GM19372 (cell line): ENCODE measurements around the gene RGS7.
"Not testable (repeated sequence)": the region's sequence is repeated elsewhere in the genome, so short reads cannot be mapped to it uniquely, and the experiment has no call there.

ENCODE experiments used
- ATAC-seq: cut with Tn5 transposase; IDR thresholded peaks from one replicate; pipeline ENCODE4 v1.9.1; 2021; ENCODE audit warnings: mild to moderate bottlenecking, low read depth, moderate library complexity; ENCODE audit not compliant: unreplicated experiment

The RGS7 gene

GRCh38 chr1:240763095-240763494 is 593.9 kb downstream of the RGS7 start:
- ATAC-seq = not testable (repeated sequence)

GRCh38 chr1:240762471-240762987 is 594.5 kb downstream of the RGS7 start:
- ATAC-seq = not testable (repeated sequence)

- not testable (repeated sequence) for ATAC-seq
Observed at GRCh38 chr1:240758777-240759176, 598.2 kb downstream of the RGS7 start.

GRCh38 chr1:240758296-240758695 is 598.7 kb downstream of the RGS7 start:
- ATAC-seq = no peak

- ATAC-seq = no peak
Observed at GRCh38 chr1:240747907-240748306, 609.1 kb downstream of the RGS7 start.

GRCh38 chr1:240743705-240744104 is 613.3 kb downstream of the RGS7 start:
- no peak for ATAC-seq

- ATAC-seq = no peak
Observed at GRCh38 chr1:240739754-240740153, 617.3 kb downstream of the RGS7 start.

- ATAC-seq = no peak
Observed at GRCh38 chr1:240739139-240739538, 617.9 kb downstream of the RGS7 start.

GRCh38 chr1:240737766-240738265 is 619.2 kb downstream of the RGS7 start:
- ATAC-seq = no peak

GRCh38 chr1:240737298-240737697 is 619.7 kb downstream of the RGS7 start:
- no peak for ATAC-seq

- ATAC-seq = not testable (repeated sequence)
Observed at GRCh38 chr1:240734705-240735104, 622.3 kb downstream of the RGS7 start.

- no peak for ATAC-seq
Observed at GRCh38 chr1:240734001-240734400, 623.0 kb downstream of the RGS7 start.

- peak; percentile 91 for ATAC-seq
Observed at GRCh38 chr1:240732390-240732789, 624.6 kb downstream of the RGS7 start.
